Measurements from ENCODE around the gene TNFAIP8L2. TPM values are rescaled to one million over a fixed set of nuclear protein-coding genes. Genes with fewer than 3 reads are reported as not detected.

TNFAIP8L2 gene
- total RNA-seq, 1 experiment from 2014 or later, result not detected

DNA sequence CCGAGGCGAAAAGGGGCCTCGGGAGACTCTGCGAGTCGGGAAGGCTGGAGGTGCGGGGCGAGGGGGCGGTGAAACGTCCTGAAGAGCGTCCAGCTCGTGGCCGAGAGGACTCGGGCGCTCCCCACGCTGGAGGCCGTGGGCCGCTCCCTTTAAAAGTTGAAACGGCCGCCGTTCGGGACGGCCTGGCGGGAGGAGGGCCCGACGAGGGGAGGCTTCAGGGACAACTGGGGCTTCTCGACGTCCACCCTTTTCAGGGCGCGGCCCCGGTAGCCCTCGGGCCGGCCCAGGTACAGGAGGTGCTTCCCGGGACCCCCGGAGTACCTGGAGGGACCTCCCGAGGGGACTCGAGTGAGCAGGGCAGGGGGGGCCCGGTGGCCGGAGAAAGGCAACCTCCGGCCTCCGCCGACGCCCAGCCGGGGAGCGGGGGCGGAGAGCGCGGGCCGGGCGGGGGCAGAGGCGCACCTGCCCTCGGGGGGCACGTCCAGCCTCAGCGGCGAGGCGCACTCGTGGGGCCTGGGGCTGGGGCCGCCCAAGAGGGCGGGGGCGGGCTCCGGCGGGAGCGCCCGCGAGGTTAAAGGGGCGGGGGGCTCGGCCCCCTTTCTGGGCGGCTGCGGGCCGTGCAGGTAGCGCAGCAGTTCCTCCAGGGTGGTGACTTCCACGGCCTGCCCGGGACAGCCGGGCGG lies 24.0 kb upstream of the TNFAIP8L2 start:
- H3K4me1 Mint-ChIP-seq (ENCODE audit: low read depth, unreplicated experiment), result peaks cover 16% of the 10 kb centered on the region
- intact Hi-C loops (cut with micrococcal nuclease; ENCODE audit: unreplicated experiment), result no loop called here
- CTCF ChIA-PET, result no interaction called here
- peaks cover 14% of the 10 kb centered on the region for H3K36me3 Mint-ChIP-seq (ENCODE audit: insufficient read depth, unreplicated experiment)
- H3K9me3 Mint-ChIP-seq (ENCODE audit: low read depth, unreplicated experiment), result no peaks in the 10 kb centered on the region
- peak overlapping the region; percentile 73 for H3K4me3 Mint-ChIP-seq (ENCODE audit: low read depth, unreplicated experiment)
- peaks cover 69% of the 10 kb centered on the region for H3K27me3 Mint-ChIP-seq (ENCODE audit: unreplicated experiment)
- no TSS peak for BruUV-seq (replicated peaks)
- TF ChIP-seq, protein P1, sequence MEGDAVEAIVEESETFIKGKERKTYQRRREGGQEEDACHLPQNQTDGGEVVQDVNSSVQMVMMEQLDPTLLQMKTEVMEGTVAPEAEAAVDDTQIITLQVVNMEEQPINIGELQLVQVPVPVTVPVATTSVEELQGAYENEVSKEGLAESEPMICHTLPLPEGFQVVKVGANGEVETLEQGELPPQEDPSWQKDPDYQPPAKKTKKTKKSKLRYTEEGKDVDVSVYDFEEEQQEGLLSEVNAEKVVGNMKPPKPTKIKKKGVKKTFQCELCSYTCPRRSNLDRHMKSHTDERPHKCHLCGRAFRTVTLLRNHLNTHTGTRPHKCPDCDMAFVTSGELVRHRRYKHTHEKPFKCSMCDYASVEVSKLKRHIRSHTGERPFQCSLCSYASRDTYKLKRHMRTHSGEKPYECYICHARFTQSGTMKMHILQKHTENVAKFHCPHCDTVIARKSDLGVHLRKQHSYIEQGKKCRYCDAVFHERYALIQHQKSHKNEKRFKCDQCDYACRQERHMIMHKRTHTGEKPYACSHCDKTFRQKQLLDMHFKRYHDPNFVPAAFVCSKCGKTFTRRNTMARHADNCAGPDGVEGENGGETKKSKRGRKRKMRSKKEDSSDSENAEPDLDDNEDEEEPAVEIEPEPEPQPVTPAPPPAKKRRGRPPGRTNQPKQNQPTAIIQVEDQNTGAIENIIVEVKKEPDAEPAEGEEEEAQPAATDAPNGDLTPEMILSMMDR (IDR thresholded peaks at IDR 0.05; ENCODE audit: unreplicated experiment), result no peak
- no peak for DNase-seq
- no peak overlapping the region for H3K27ac Mint-ChIP-seq (ENCODE audit: unreplicated experiment)

DNA sequence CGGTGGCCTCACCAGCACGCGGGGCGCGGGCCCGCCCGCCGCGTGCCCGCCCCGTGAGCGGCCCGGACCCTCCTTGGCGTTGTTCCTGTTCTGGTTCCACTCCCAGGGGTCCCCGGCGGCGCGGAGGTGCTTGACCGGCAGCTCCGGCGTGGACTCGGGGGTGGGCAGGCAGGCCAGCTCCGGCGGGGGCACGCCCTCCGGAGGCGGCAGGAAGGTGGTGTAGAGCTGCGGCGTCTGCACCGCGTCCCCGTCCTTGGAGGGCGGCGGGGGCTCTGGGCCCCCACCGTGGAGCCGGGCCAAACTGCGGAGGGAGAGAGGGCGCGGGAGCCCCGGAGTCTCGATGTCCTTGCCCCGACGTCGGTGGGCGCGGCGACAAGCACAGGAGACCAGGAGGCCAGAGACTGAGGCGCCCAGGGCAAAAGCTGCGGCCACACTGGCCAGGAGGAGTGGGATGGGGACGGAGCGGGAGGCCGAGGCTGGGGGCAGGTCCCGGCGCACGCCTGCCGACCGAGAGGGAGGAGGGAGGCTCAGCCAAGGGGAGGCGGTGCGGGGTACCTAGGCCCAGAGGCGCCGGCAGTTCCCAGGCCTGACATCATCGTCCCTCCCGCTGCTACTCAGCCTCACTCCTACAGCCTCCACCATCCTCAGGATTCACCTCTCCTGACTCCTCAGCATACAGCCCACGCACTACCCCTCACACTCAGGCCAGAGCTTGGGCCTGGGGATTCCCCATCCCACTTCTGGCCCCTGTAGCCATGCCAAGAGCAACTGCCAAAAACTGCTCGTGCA lies 23.2 kb upstream of the TNFAIP8L2 start:
- H3K4me3 Mint-ChIP-seq (ENCODE audit: low read depth, unreplicated experiment), result peak overlapping the region; percentile 20
- no peaks in the 10 kb centered on the region for H3K9me3 Mint-ChIP-seq (ENCODE audit: low read depth, unreplicated experiment)
- intact Hi-C loops (cut with micrococcal nuclease; ENCODE audit: unreplicated experiment), result no loop called here
- DNase-seq, result no peak
- BruUV-seq (replicated peaks), result no TSS peak
- H3K27ac Mint-ChIP-seq (ENCODE audit: unreplicated experiment), result no peak overlapping the region
- TF ChIP-seq, protein P1 (IDR thresholded peaks at IDR 0.05; ENCODE audit: unreplicated experiment), result no peak
- peaks cover 14% of the 10 kb centered on the region for H3K36me3 Mint-ChIP-seq (ENCODE audit: insufficient read depth, unreplicated experiment)
- CTCF ChIA-PET, result interaction anchor here (1.3 kb wide), 1 partner anchor 19 kb away, joined by 3 read pairs; no protein-coding TSS in a partner anchor
- H3K4me1 Mint-ChIP-seq (ENCODE audit: low read depth, unreplicated experiment), result peaks cover 16% of the 10 kb centered on the region
- H3K27me3 Mint-ChIP-seq (ENCODE audit: unreplicated experiment), result peaks cover 75% of the 10 kb centered on the region

DNA sequence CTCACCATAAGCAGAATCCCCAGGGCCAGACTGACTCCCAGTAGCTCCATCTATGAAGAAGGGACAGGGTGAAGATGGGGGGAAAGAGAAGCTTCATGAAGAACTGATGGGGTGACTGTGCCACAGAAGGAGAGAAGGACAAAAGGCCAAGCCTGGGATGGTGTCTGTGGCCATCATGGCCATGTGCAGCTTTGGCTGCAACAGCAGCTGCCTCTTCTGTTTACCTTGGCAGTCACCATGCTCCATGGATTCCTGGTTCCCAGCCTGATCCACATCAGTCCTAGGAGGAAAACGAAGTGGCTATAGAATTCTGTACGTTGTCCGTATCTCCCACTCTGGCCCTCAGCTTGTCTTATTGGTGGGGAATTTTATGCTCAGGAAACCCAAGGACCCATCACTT lies 22.1 kb upstream of the TNFAIP8L2 start:
- intact Hi-C loops (cut with micrococcal nuclease; ENCODE audit: unreplicated experiment), result no loop called here
- TF ChIP-seq, protein P1 (IDR thresholded peaks at IDR 0.05; ENCODE audit: unreplicated experiment), result no peak
- peaks cover 14% of the 10 kb centered on the region for H3K36me3 Mint-ChIP-seq (ENCODE audit: insufficient read depth, unreplicated experiment)
- H3K4me1 Mint-ChIP-seq (ENCODE audit: low read depth, unreplicated experiment), result peaks cover 16% of the 10 kb centered on the region
- H3K27me3 Mint-ChIP-seq (ENCODE audit: unreplicated experiment), result peaks cover 87% of the 10 kb centered on the region
- H3K27ac Mint-ChIP-seq (ENCODE audit: unreplicated experiment), result no peak overlapping the region
- no peaks in the 10 kb centered on the region for H3K9me3 Mint-ChIP-seq (ENCODE audit: low read depth, unreplicated experiment)
- no peak overlapping the region for H3K4me3 Mint-ChIP-seq (ENCODE audit: low read depth, unreplicated experiment)
- no TSS peak for BruUV-seq (replicated peaks)
- CTCF ChIA-PET, result interaction anchor here (0.6 to 1.3 kb wide), 2 partner anchors 18 to 911 kb away, joined by 3 to 5 read pairs; no protein-coding TSS in a partner anchor
- no peak for DNase-seq

DNA sequence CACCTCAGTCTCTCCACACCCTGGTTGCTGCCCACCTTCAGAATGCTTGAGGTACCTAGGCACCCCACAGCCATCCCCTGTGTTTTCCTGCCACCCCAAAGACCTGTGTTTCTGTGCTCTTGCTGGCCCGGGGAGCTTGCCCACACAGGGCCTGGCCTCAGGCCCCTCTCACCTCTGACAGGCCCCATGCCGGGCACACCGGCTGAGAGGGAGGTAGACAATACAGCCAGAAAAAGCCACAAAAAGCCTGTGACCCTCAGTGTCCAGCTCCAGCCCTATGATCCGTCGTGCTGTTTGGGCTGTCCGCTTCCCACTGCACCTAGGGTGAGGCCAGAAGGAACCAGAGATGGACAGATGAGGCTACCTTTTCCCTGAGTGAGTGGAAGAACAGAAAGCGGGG lies 21.5 kb upstream of the TNFAIP8L2 start:
- TF ChIP-seq, protein P1 (IDR thresholded peaks at IDR 0.05; ENCODE audit: unreplicated experiment), result no peak
- Mint-ChIP-seq H3K9me3 (ENCODE audit: low read depth, unreplicated experiment) (no peaks in the 10 kb centered on the region), H3K36me3 (ENCODE audit: insufficient read depth, unreplicated experiment) (peaks cover 14% of the 10 kb centered on the region), H3K4me1 (ENCODE audit: low read depth, unreplicated experiment) (peaks cover 16% of the 10 kb centered on the region), H3K27me3 (ENCODE audit: unreplicated experiment) (peaks cover 93% of the 10 kb centered on the region), H3K27ac (ENCODE audit: unreplicated experiment) (no peak overlapping the region), H3K4me3 (ENCODE audit: low read depth, unreplicated experiment) (no peak overlapping the region)
- no peak for DNase-seq
- no TSS peak for BruUV-seq (replicated peaks)
- CTCF ChIA-PET, result interaction anchor here (1.2 to 1.3 kb wide), 2 partner anchors 12 to 17 kb away, joined by 3 read pairs; partner anchors contain the start of gene SEMA6C
- intact Hi-C loops (cut with micrococcal nuclease; ENCODE audit: unreplicated experiment), result no loop called here

Measured in Calu3 (cell line).